ENCODE results near the gene ZNRF3. TPM values are rescaled to one million over a fixed set of nuclear protein-coding genes. Genes with fewer than 3 reads are reported as not detected.

ZNRF3 gene
- polyA plus RNA-seq, 1 donor from 2014 or later: 2.9 TPM

DNA sequence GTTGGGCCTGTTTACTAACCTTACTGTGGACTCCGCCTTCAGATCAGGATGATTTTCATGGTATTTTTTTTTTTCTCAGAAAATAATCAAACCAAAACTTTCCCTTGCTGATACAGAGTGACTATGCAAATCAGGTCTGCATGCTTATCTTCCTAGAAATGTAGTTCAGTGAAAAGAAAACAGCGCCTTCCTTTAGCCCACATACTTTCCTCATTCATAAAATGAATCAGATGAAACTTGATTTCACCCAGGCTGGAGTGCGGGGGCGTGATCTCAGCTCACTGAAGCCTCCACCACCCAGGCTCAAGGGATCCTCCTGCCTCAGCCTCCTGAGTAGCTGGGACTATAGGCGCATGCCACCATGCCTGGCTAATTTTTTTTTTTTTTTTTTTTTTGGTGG is 26.0 kb downstream of the ZNRF3 start:
- Histone ChIP-seq H4K20me1 (ENCODE audit: insufficient read depth) (no peaks in the 10 kb centered on the region), H3F3A (ENCODE audit: insufficient read depth, low read length, poor library complexity, severe bottlenecking) (no peaks in the 10 kb centered on the region)

DNA sequence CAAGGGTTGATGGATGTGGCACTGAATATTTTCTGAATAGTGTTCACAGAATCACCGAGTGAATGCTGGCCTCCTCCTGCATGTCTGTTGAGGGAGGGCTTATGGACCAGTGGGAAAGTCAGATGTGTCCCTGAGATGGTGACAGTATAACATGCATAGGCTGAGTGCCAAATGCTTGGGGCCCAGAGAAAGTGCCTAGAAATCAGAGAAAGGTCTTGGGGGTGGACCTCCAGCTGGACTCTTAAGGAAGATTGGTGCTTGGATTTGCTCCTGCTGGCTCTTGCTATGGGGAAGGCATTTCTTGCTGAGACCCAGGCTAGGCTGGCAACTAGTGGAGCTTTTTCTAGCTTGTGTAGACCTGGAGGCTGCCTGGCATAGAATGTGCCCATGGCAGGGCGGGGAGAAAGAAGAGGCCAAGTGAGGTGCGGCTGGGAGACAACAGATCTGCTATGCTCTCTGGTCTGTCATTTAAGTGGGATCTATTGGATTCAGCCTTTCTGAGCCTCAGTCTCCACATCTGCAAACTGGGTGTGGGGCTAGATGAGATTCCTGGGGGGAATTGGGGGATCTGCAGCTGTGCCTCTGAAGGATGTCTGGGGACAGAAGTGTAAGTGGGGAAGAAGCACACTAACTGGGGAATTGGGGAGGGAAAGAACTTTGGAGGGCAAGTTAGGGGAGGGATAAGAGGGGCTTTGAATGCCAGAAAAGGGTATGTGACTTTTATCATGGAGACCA is 27.4 kb downstream of the ZNRF3 start:
- H3K27ac ChIP-seq (ENCODE audit: low read length): no peak overlapping the region

More for the DNA sequence above, 26.0 kb downstream of the ZNRF3 start:
- Histone ChIP-seq H3K9ac (ENCODE audit: low read length) (no peak overlapping the region), H3K27ac (ENCODE audit: low read length) (no peak overlapping the region), H3K4me2 (ENCODE audit: low read length) (no peak overlapping the region), H3K27me3 (ENCODE audit: insufficient read depth, low read depth, low read length) (no peaks in the 10 kb centered on the region), H3K79me2 (replicated peaks; ENCODE audit: insufficient read depth, low read length) (peaks cover 8% of the 10 kb centered on the region), H2AFZ (ENCODE audit: low read depth, low read length) (no peak overlapping the region), H3K36me3 (ENCODE audit: insufficient read depth, low read length) (no peaks in the 10 kb centered on the region), H3K4me3 (ENCODE audit: low read length) (no peak overlapping the region), H3K9me3 (ENCODE audit: low read length) (no peaks in the 10 kb centered on the region), H3K9me2 (ENCODE audit: insufficient read depth, low read length) (no peaks in the 10 kb centered on the region)
- TF ChIP-seq MXI1 (conservative IDR thresholded peaks at IDR 0.05; ENCODE audit: poor library complexity, severe bottlenecking) (no peak), SMC3 (conservative IDR thresholded peaks at IDR 0.05; ENCODE audit: poor library complexity) (no peak), TAF1 (IDR thresholded peaks at IDR 0.05; ENCODE audit: low read depth) (no peak), EP300 (conservative IDR thresholded peaks at IDR 0.05; ENCODE audit: poor library complexity, severe bottlenecking) (no peak)
- TF ChIP-seq, protein P1, sequence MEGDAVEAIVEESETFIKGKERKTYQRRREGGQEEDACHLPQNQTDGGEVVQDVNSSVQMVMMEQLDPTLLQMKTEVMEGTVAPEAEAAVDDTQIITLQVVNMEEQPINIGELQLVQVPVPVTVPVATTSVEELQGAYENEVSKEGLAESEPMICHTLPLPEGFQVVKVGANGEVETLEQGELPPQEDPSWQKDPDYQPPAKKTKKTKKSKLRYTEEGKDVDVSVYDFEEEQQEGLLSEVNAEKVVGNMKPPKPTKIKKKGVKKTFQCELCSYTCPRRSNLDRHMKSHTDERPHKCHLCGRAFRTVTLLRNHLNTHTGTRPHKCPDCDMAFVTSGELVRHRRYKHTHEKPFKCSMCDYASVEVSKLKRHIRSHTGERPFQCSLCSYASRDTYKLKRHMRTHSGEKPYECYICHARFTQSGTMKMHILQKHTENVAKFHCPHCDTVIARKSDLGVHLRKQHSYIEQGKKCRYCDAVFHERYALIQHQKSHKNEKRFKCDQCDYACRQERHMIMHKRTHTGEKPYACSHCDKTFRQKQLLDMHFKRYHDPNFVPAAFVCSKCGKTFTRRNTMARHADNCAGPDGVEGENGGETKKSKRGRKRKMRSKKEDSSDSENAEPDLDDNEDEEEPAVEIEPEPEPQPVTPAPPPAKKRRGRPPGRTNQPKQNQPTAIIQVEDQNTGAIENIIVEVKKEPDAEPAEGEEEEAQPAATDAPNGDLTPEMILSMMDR (IDR thresholded peaks at IDR 0.05; ENCODE audit: poor library complexity, severe bottlenecking): no peak

DNA sequence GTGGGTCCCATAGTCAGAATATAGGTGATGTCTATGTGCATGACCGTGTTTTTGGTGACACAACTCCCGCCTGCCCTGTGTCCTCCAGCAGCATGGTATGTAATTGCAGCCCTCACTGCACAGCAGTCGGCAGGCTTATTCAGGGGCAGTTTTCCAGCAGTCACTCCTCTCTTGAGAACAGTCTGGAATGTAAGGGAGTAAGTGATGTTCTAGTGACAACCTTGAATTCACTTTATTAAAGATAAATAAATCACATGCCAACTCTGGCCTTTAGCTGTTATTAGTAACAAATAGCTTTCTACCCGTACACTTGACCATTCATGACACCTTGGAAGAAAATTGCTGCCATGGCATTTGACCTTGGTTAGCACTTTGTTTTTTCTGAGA is 27.9 kb downstream of the ZNRF3 start:
- Histone ChIP-seq H3K27ac (ENCODE audit: low read length) (no peak overlapping the region), H3K27me3 (ENCODE audit: insufficient read depth, low read depth, low read length) (no peaks in the 10 kb centered on the region), H4K20me1 (ENCODE audit: insufficient read depth) (no peaks in the 10 kb centered on the region), H3K9me3 (ENCODE audit: low read length) (no peaks in the 10 kb centered on the region), H3K4me3 (ENCODE audit: low read length) (no peak overlapping the region), H3K9ac (ENCODE audit: low read length) (no peak overlapping the region), H3K79me2 (replicated peaks; ENCODE audit: insufficient read depth, low read length) (peaks cover 8% of the 10 kb centered on the region), H3K4me2 (ENCODE audit: low read length) (no peak overlapping the region), H3K9me2 (ENCODE audit: insufficient read depth, low read length) (no peaks in the 10 kb centered on the region), H3F3A (ENCODE audit: insufficient read depth, low read length, poor library complexity, severe bottlenecking) (no peaks in the 10 kb centered on the region), H3K36me3 (ENCODE audit: insufficient read depth, low read length) (no peaks in the 10 kb centered on the region), H2AFZ (ENCODE audit: low read depth, low read length) (no peak overlapping the region)
- TF ChIP-seq RAD21 (conservative IDR thresholded peaks at IDR 0.05): no peak
- no peak for TF ChIP-seq POLR2AphosphoS5 (IDR thresholded peaks at IDR 0.05)
- TF ChIP-seq TAF1 (IDR thresholded peaks at IDR 0.05; ENCODE audit: low read depth): no peak
- TF ChIP-seq MXI1 (conservative IDR thresholded peaks at IDR 0.05; ENCODE audit: poor library complexity, severe bottlenecking): no peak
- TF ChIP-seq, protein P2, sequence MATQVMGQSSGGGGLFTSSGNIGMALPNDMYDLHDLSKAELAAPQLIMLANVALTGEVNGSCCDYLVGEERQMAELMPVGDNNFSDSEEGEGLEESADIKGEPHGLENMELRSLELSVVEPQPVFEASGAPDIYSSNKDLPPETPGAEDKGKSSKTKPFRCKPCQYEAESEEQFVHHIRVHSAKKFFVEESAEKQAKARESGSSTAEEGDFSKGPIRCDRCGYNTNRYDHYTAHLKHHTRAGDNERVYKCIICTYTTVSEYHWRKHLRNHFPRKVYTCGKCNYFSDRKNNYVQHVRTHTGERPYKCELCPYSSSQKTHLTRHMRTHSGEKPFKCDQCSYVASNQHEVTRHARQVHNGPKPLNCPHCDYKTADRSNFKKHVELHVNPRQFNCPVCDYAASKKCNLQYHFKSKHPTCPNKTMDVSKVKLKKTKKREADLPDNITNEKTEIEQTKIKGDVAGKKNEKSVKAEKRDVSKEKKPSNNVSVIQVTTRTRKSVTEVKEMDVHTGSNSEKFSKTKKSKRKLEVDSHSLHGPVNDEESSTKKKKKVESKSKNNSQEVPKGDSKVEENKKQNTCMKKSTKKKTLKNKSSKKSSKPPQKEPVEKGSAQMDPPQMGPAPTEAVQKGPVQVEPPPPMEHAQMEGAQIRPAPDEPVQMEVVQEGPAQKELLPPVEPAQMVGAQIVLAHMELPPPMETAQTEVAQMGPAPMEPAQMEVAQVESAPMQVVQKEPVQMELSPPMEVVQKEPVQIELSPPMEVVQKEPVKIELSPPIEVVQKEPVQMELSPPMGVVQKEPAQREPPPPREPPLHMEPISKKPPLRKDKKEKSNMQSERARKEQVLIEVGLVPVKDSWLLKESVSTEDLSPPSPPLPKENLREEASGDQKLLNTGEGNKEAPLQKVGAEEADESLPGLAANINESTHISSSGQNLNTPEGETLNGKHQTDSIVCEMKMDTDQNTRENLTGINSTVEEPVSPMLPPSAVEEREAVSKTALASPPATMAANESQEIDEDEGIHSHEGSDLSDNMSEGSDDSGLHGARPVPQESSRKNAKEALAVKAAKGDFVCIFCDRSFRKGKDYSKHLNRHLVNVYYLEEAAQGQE (IDR thresholded peaks at IDR 0.05; ENCODE audit: borderline replicate concordance): no peak
- TF ChIP-seq, protein P1 (IDR thresholded peaks at IDR 0.05; ENCODE audit: poor library complexity, severe bottlenecking): no peak
- TF ChIP-seq EP300 (conservative IDR thresholded peaks at IDR 0.05; ENCODE audit: poor library complexity, severe bottlenecking): no peak

More for the DNA sequence above, 27.4 kb downstream of the ZNRF3 start:
- H3K4me2 ChIP-seq (ENCODE audit: low read length): no peak overlapping the region
- no peaks in the 10 kb centered on the region for H3K36me3 ChIP-seq (ENCODE audit: insufficient read depth, low read length)
- no peaks in the 10 kb centered on the region for H3K27me3 ChIP-seq (ENCODE audit: insufficient read depth, low read depth, low read length)
- no peak overlapping the region for H3K9ac ChIP-seq (ENCODE audit: low read length)
- TF ChIP-seq EP300 (conservative IDR thresholded peaks at IDR 0.05; ENCODE audit: poor library complexity, severe bottlenecking) (no peak), MXI1 (conservative IDR thresholded peaks at IDR 0.05; ENCODE audit: poor library complexity, severe bottlenecking) (no peak), SMC3 (conservative IDR thresholded peaks at IDR 0.05; ENCODE audit: poor library complexity) (no peak), POLR2AphosphoS5 (IDR thresholded peaks at IDR 0.05) (no peak), EZH2 (IDR thresholded peaks at IDR 0.05; ENCODE audit: borderline replicate concordance, insufficient read depth, low read length, poor library complexity, severe bottlenecking) (no peak), TAF1 (IDR thresholded peaks at IDR 0.05; ENCODE audit: low read depth) (no peak)
- TF ChIP-seq, protein P1 (IDR thresholded peaks at IDR 0.05; ENCODE audit: poor library complexity, severe bottlenecking): no peak
- H4K20me1 ChIP-seq (ENCODE audit: insufficient read depth): no peaks in the 10 kb centered on the region
- no peak overlapping the region for H3K4me3 ChIP-seq (ENCODE audit: low read length)
- no peaks in the 10 kb centered on the region for H3K9me3 ChIP-seq (ENCODE audit: low read length)
- H3K79me2 ChIP-seq (replicated peaks; ENCODE audit: insufficient read depth, low read length): peaks cover 8% of the 10 kb centered on the region
- H2AFZ ChIP-seq (ENCODE audit: low read depth, low read length): no peak overlapping the region
- no peaks in the 10 kb centered on the region for H3F3A ChIP-seq (ENCODE audit: insufficient read depth, low read length, poor library complexity, severe bottlenecking)
- no peaks in the 10 kb centered on the region for H3K9me2 ChIP-seq (ENCODE audit: insufficient read depth, low read length)
